Camera-type eye (tissue), 1 donor: ENCODE measurements around the gene KRTAP10-2. TPM values are rescaled to one million over a fixed set of nuclear protein-coding genes. Genes with fewer than 3 reads are reported as not detected.

ENCODE experiments used
- total RNA-seq: library from RNA; depleted of rRNA; stranded (reverse); fragments of >200 nt; gene quantifications from one replicate; pipeline ENCODE4 v1.2.3, GENCODE V29; 2014

KRTAP10-2 gene, protein sequence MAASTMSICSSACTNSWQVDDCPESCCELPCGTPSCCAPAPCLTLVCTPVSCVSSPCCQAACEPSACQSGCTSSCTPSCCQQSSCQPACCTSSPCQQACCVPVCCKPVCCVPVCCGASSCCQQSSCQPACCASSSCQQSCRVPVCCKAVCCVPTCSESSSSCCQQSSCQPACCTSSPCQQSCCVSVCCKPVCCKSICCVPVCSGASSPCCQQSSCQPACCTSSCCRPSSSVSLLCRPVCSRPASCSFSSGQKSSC
- not detected for total RNA-seq

GRCh38 chr21:44551340-44551961, at the start of gene KRTAP10-2:
Gene KRTAP10-2 (minus strand): TSS chr21:44551505. CDS start chr21:44551458, 47 bp downstream.

DNA sequence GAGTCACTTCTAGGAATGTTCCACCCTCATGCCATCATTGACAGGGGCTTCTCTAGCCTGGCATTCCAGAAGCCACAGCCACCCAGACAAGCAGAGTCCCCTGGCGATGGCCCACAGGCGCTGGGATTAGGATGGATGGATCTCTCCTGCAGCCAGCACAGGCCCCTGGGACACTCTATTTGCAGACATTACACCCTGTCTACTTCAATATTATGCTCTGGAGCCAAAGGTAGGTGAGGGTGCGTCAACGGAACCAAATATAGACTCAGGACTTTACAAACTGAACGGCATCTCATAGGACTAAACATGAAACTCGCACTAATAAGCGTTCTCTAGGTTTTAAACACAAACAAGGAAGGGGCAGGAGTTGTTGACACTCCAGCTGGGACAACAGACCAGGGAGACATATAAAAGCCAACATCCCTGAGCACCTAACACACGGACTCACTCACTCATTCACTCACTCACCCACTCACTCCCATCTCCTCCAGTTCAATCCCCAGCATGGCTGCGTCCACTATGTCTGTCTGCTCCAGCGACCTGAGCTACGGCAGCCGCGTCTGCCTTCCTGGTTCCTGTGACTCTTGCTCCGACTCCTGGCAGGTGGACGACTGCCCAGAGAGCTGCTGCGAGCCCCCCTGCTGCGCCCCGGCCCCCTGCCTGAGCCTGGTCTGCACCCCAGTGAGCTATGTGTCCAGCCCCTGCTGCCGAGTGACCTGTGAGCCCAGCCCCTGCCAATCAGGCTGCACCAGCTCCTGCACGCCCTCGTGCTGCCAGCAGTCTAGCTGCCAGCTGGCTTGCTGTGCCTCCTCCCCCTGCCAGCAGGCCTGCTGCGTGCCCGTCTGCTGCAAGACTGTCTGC, 49.0 kb upstream of the KRTAP10-2 start, which contains the start of gene KRTAP10-7:
Gene KRTAP10-7 (plus strand): TSS at position 480 of the 861 bp plus-strand sequence. CDS start 25 bp downstream, at position 505.

GRCh38 chr21:44592446-44593311, 41.4 kb upstream of the KRTAP10-2 start, which contains the start of gene KRTAP10-6:
Gene KRTAP10-6 (minus strand): TSS chr21:44592505. CDS start chr21:44592484, 21 bp downstream.

GRCh38 chr21:44580231-44580821, 29.0 kb upstream of the KRTAP10-2 start, which contains the start of gene KRTAP10-5:
Gene KRTAP10-5 (minus strand): TSS chr21:44580604. CDS start chr21:44580578, 26 bp downstream.

DNA sequence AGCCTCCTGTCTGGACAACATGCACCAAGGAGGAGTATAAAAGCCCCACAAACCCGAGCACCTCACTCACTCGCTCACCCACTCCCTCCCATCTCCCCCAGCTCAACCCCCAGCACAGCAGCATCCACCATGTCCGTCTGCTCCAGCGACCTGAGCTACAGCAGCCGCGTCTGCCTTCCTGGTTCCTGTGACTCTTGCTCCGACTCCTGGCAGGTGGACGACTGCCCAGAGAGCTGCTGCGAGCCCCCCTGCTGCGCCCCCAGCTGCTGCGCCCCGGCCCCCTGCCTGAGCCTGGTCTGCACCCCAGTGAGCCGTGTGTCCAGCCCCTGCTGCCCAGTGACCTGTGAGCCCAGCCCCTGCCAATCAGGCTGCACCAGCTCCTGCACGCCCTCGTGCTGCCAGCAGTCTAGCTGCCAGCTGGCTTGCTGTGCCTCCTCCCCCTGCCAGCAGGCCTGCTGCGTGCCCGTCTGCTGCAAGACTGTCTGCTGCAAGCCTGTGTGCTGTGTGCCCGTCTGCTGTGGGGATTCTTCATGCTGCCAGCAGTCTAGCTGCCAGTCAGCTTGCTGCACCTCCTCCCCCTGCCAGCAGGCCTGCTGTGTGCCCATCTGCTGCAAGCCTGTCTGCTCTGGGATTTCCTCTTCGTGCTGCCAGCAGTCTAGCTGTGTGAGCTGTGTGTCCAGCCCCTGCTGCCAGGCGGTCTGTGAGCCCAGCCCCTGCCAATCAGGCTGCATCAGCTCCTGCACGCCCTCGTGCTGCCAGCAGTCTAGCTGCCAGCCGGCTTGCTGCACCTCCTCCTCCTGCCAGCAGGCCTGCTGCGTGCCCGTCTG, 22.5 kb upstream of the KRTAP10-2 start, which contains the start of gene KRTAP10-4:
Gene KRTAP10-4 (plus strand): TSS at position 100 of the 827 bp plus-strand sequence. CDS start 30 bp downstream, at position 130.

GRCh38 chr21:44558695-44559094, 7.4 kb upstream of the KRTAP10-2 start, which contains the start of gene KRTAP10-3:
Gene KRTAP10-3 (minus strand): TSS chr21:44558795. CDS start chr21:44558715, 80 bp downstream.

GRCh38 chr21:44539991-44540666, 11.2 kb downstream of the KRTAP10-2 start, which contains the start of gene KRTAP10-1:
Gene KRTAP10-1 (minus strand): TSS chr21:44540195. CDS start chr21:44540150, 45 bp downstream.

Other genes with a start within 250 kb of the KRTAP10-2 start
- 25.6 TPM for gene CFAP410, start 212.1 kb downstream of the KRTAP10-2 start, total RNA-seq
- 3.0 TPM for gene TRPM2, start 197.9 kb downstream of the KRTAP10-2 start, total RNA-seq
- gene LRRC3, start 96.0 kb downstream of the KRTAP10-2 start, total RNA-seq: 3.4 TPM
- not detected for gene KRTAP10-1, start 11.3 kb downstream of the KRTAP10-2 start, total RNA-seq
- gene KRTAP10-3, start 7.3 kb upstream of the KRTAP10-2 start, total RNA-seq: not detected
- not detected for gene KRTAP10-4, start 22.2 kb upstream of the KRTAP10-2 start, total RNA-seq
- gene KRTAP10-5, start 29.1 kb upstream of the KRTAP10-2 start, total RNA-seq: not detected
- not detected for gene KRTAP10-6, start 41.0 kb upstream of the KRTAP10-2 start, total RNA-seq
- gene KRTAP10-7, start 49.1 kb upstream of the KRTAP10-2 start, total RNA-seq: not detected
- not detected for gene KRTAP10-8, start 60.6 kb upstream of the KRTAP10-2 start, total RNA-seq
- gene KRTAP10-9, start 75.6 kb upstream of the KRTAP10-2 start, total RNA-seq: not detected
- gene KRTAP10-10, start 85.9 kb upstream of the KRTAP10-2 start, total RNA-seq: not detected
- not detected for gene KRTAP10-11, start 94.9 kb upstream of the KRTAP10-2 start, total RNA-seq
- not detected for gene KRTAP12-4, start 103.2 kb upstream of the KRTAP10-2 start, total RNA-seq
- gene KRTAP12-3, start 106.4 kb upstream of the KRTAP10-2 start, total RNA-seq: not detected
- not detected for gene KRTAP12-2, start 115.4 kb upstream of the KRTAP10-2 start, total RNA-seq
- not detected for gene KRTAP12-1, start 130.7 kb upstream of the KRTAP10-2 start, total RNA-seq
- gene KRTAP10-12, start 145.7 kb upstream of the KRTAP10-2 start, total RNA-seq: not detected
- gene TSPEAR, start 160.1 kb upstream of the KRTAP10-2 start, total RNA-seq: not detected